Measurements from ENCODE around the gene FAM50B.
"Not testable (repeated sequence)": the region's sequence is repeated elsewhere in the genome, so short reads cannot be mapped to it uniquely, and the experiment has no call there.

Gene FAM50B

GRCh38 chr6:3857468-3858456, 8.6 kb downstream of the FAM50B start:
- H3K27ac ChIP-seq, result no peak overlapping the region
- TF ChIP-seq CTCF (conservative IDR thresholded peaks at IDR 0.05) (no peak), ZFX (IDR thresholded peaks at IDR 0.05) (no peak)

GRCh38 chr6:3859878-3860552, 10.8 kb downstream of the FAM50B start:
- TF ChIP-seq CTCF (conservative IDR thresholded peaks at IDR 0.05) (no peak), ZFX (IDR thresholded peaks at IDR 0.05) (no peak)
- no peak overlapping the region for H3K27ac ChIP-seq

GRCh38 chr6:3861424-3861823, 12.3 kb downstream of the FAM50B start:
- TF ChIP-seq CTCF (conservative IDR thresholded peaks at IDR 0.05), result no peak
- TF ChIP-seq ZFX (IDR thresholded peaks at IDR 0.05), result no peak
- no peak overlapping the region for H3K27ac ChIP-seq

GRCh38 chr6:3862038-3862437, 12.9 kb downstream of the FAM50B start:
- TF ChIP-seq CTCF (conservative IDR thresholded peaks at IDR 0.05), result no peak
- TF ChIP-seq ZFX (IDR thresholded peaks at IDR 0.05), result no peak
- no peak overlapping the region for H3K27ac ChIP-seq

- not testable (repeated sequence) for H3K27ac ChIP-seq
These were observed 14.1 kb downstream of the FAM50B start for GRCh38 chr6:3863322-3863721.

- H3K27ac ChIP-seq, result no peak overlapping the region
- TF ChIP-seq ZFX (IDR thresholded peaks at IDR 0.05), result no peak
- no peak for TF ChIP-seq CTCF (conservative IDR thresholded peaks at IDR 0.05)
These were observed 16.3 kb downstream of the FAM50B start for GRCh38 chr6:3865463-3865862.

GRCh38 chr6:3867641-3868502, 18.7 kb downstream of the FAM50B start:
- TF ChIP-seq CTCF (conservative IDR thresholded peaks at IDR 0.05) (no peak), ZFX (IDR thresholded peaks at IDR 0.05) (no peak)
- no peak overlapping the region for H3K27ac ChIP-seq
